Caco-2 (cell line): Measurements from ENCODE around the gene EN2. TPM values are rescaled to one million over a fixed set of nuclear protein-coding genes. Genes with fewer than 3 reads are reported as not detected.
A peak's percentile ranks its signal among the peaks of the same experiment; 100 is the strongest.

Source experiments
- BruUV-seq: library from RNA; stranded (reverse); fragments of 400-500 nt; replicated peaks from 2 replicates; lab custom pipeline; 2021; lab: Mats Ljungman, UMichigan
- CTCF ChIA-PET: fragments of 300-600 bp; sonication (Branson Sonifier 250); formaldehyde crosslinking; loops from one replicate; lab custom pipeline; 2022; ENCODE audit warnings: antibody characterized with exemption; lab: Charles Lee
- POLR2A ChIA-PET: fragments of 300-600 bp; sonication (Branson Sonifier 250); formaldehyde crosslinking; loops from one replicate; lab custom pipeline; 2022; ENCODE audit warnings: antibody characterized with exemption; lab: Charles Lee
- DNase-seq, 2 experiments: peaks; one replicate each; pipeline versions ENCODE4 v3.0.0 to v3.0.0-alpha.2; 2020 to 2022
- H3K27me3 ChIP-seq: replicated peaks from 2 replicates; pipeline ENCODE4 v1.6.0; 2011; ENCODE audit warnings: low read length; ENCODE audit not compliant: control insufficient read depth, insufficient read depth
- H3K36me3 ChIP-seq: 2 replicates; pipeline ENCODE4 v1.5.1; 2011; ENCODE audit warnings: low read length; ENCODE audit not compliant: control insufficient read depth, insufficient read depth
- H3K4me1 ChIP-seq: fragments of 250-450 bp; sonication (Bioruptor Pico); 2 replicates; pipeline ENCODE4 v1.5.1; 2020; ENCODE audit warnings: mild to moderate bottlenecking
- H3K4me3 ChIP-seq: 2 replicates; pipeline ENCODE4 v1.5.1; 2011; ENCODE audit warnings: low read depth, mild to moderate bottlenecking, control low read depth, low read length
- H3K9me3 ChIP-seq: fragments of 250-450 bp; sonication (Bioruptor Pico); 2 replicates; pipeline ENCODE4 v1.5.1; 2020; ENCODE audit warnings: mild to moderate bottlenecking, moderate library complexity
- H3K27ac Mint-ChIP-seq: one replicate; pipeline ENCODE4 v1.8.0; 2022; ENCODE audit warnings: mixed read lengths; ENCODE audit not compliant: unreplicated experiment
- H3K27me3 Mint-ChIP-seq: one replicate; pipeline ENCODE4 v1.8.0; 2022; ENCODE audit warnings: mixed read lengths; ENCODE audit not compliant: insufficient read depth, unreplicated experiment
- H3K36me3 Mint-ChIP-seq: one replicate; pipeline ENCODE4 v1.8.0; 2022; ENCODE audit warnings: mild to moderate bottlenecking, mixed read lengths; ENCODE audit not compliant: insufficient read depth, unreplicated experiment
- H3K4me1 Mint-ChIP-seq: one replicate; pipeline ENCODE4 v1.8.0; 2022; ENCODE audit warnings: low read depth, mixed read lengths; ENCODE audit not compliant: unreplicated experiment
- H3K4me3 Mint-ChIP-seq: one replicate; pipeline ENCODE4 v1.8.0; 2022; ENCODE audit warnings: mild to moderate bottlenecking, moderate library complexity, mixed read lengths; ENCODE audit not compliant: unreplicated experiment
- H3K9me3 Mint-ChIP-seq: one replicate; pipeline ENCODE4 v1.8.0; 2022; ENCODE audit warnings: mixed read lengths; ENCODE audit not compliant: unreplicated experiment
- CTCF ChIP-seq, 2 experiments: fragments of 200-600 bp in 1 of 2; IDR thresholded peaks; 1 replicate in 1 of 2; 2 replicates in 1 of 2; pipeline versions ENCODE4 v1.5.1 to v1.8.0; 2011 to 2022; ENCODE audit warnings: antibody characterized with exemption in 1 of 2, control low read depth in 1 of 2, inconsistent platforms in 1 of 2, low read depth in 1 of 2, low read length in 1 of 2, mild to moderate bottlenecking in 1 of 2, moderate library complexity in 1 of 2; ENCODE audit not compliant: insufficient read depth in 1 of 2, severe bottlenecking in 1 of 2, unreplicated experiment in 1 of 2
- intact Hi-C: fragments of 100-400 bp; cut with micrococcal nuclease; formaldehyde crosslinking; loops from one replicate; pipeline ENCODE4 v1.10.0; 2022; ENCODE audit not compliant: unreplicated experiment
- total RNA-seq: library from RNA; stranded (reverse); gene quantifications from 2 replicates; pipeline ENCODE4 v1.2.3, GENCODE V29; 2022

EN2 gene
- total RNA-seq, 1 experiment from 2014 or later: 1.5 TPM

GRCh38 chr7:155509725-155510551 lies 52.0 kb downstream of the EN2 start:
- peak overlapping the region; percentile 55 for H3K4me3 ChIP-seq
- no peaks in the 10 kb centered on the region; the same call in 1 of the 2 replicates for H3K36me3 ChIP-seq
- POLR2A ChIA-PET: no interaction called here
- 0 out of 2 replicates have a peak, but pooled peaks cover 5% of the 10 kb centered on the region for H3K4me1 ChIP-seq
- DNase-seq: peak in 1 of 2 experiments; percentile 65
- H3K36me3 Mint-ChIP-seq: no peaks in the 10 kb centered on the region
- intact Hi-C loops: no loop called here
- peaks cover 34% of the 10 kb centered on the region for H3K27me3 Mint-ChIP-seq
- no peak overlapping the region for H3K27ac Mint-ChIP-seq
- no TSS peak for BruUV-seq
- no peaks in the 10 kb centered on the region for H3K9me3 ChIP-seq
- peak overlapping the region; percentile 71 for H3K4me3 Mint-ChIP-seq
- peaks cover 7% of the 10 kb centered on the region for H3K4me1 Mint-ChIP-seq
- no peaks in the 10 kb centered on the region for H3K9me3 Mint-ChIP-seq
- peak; percentile 53 to 57 for TF ChIP-seq CTCF (IDR thresholded peaks at IDR 0.05; ENCODE audit: insufficient read depth in 1 of 2, low read depth in 1 of 2, low read length in 1 of 2, severe bottlenecking in 1 of 2, unreplicated experiment in 1 of 2)
- H3K27me3 ChIP-seq: no peaks in the 10 kb centered on the region; the same call in 1 of the 2 replicates
- CTCF ChIA-PET: interaction anchor here (0.6 to 1.2 kb wide), 2 partner anchors 10 to 129 kb away, joined by 3 read pairs; no protein-coding TSS in a partner anchor

- 0 out of 2 replicates have a peak, but pooled peaks cover 5% of the 10 kb centered on the region for H3K4me1 ChIP-seq
- Mint-ChIP-seq H3K9me3 (no peaks in the 10 kb centered on the region), H3K4me1 (peaks cover 7% of the 10 kb centered on the region), H3K27ac (no peak overlapping the region), H3K27me3 (peaks cover 38% of the 10 kb centered on the region), H3K36me3 (no peaks in the 10 kb centered on the region), H3K4me3 (no peak overlapping the region)
- no peaks in the 10 kb centered on the region; the same call in 1 of the 2 replicates for H3K27me3 ChIP-seq
- H3K9me3 ChIP-seq: no peaks in the 10 kb centered on the region
- H3K36me3 ChIP-seq: no peaks in the 10 kb centered on the region; the same call in 1 of the 2 replicates
- ChIA-PET CTCF (no interaction called here), POLR2A (no interaction called here)
- H3K4me3 ChIP-seq: no peak overlapping the region
- no peak for TF ChIP-seq CTCF (IDR thresholded peaks at IDR 0.05; ENCODE audit: insufficient read depth in 1 of 2, low read depth in 1 of 2, low read length in 1 of 2, severe bottlenecking in 1 of 2, unreplicated experiment in 1 of 2)
- no peak for DNase-seq
- no TSS peak for BruUV-seq
- intact Hi-C loops: no loop called here
Observed at GRCh38 chr7:155510975-155511701, 53.2 kb downstream of the EN2 start.

GRCh38 chr7:155511702-155511996 lies 53.7 kb downstream of the EN2 start:
- no peak for DNase-seq
- H3K4me3 Mint-ChIP-seq: no peak overlapping the region
- no peak for TF ChIP-seq CTCF (IDR thresholded peaks at IDR 0.05; ENCODE audit: insufficient read depth in 1 of 2, low read depth in 1 of 2, low read length in 1 of 2, severe bottlenecking in 1 of 2, unreplicated experiment in 1 of 2)
- no peaks in the 10 kb centered on the region for H3K9me3 Mint-ChIP-seq
- no peak overlapping the region for H3K4me3 ChIP-seq
- CTCF ChIA-PET: no interaction called here
- BruUV-seq: no TSS peak
- H3K27ac Mint-ChIP-seq: no peak overlapping the region
- 0 out of 2 replicates have a peak, but pooled peaks cover 5% of the 10 kb centered on the region for H3K4me1 ChIP-seq
- POLR2A ChIA-PET: no interaction called here
- no peaks in the 10 kb centered on the region for H3K36me3 Mint-ChIP-seq
- H3K27me3 ChIP-seq: no peaks in the 10 kb centered on the region; the same call in 1 of the 2 replicates
- intact Hi-C loops: no loop called here
- no peaks in the 10 kb centered on the region; the same call in 1 of the 2 replicates for H3K36me3 ChIP-seq
- peaks cover 37% of the 10 kb centered on the region for H3K27me3 Mint-ChIP-seq
- no peaks in the 10 kb centered on the region for H3K9me3 ChIP-seq
- H3K4me1 Mint-ChIP-seq: peaks cover 6% of the 10 kb centered on the region
